GM06990 (cell line): ENCODE data around the gene BICC1.

ENCODE experiments used
- DNase-seq: peaks from one replicate; pipeline ENCODE4 v3.0.0-alpha.2; 2011; ENCODE audit not compliant: insufficient read length; ENCODE audit errors: extremely low read depth
- H3K27me3 ChIP-seq: replicated peaks from 2 replicates; pipeline ENCODE4 v1.6.0; 2011; ENCODE audit warnings: low read length; ENCODE audit not compliant: control insufficient read depth, insufficient read depth
- H3K36me3 ChIP-seq: 2 replicates; pipeline ENCODE4 v1.5.1; 2011; ENCODE audit warnings: low read length; ENCODE audit not compliant: control insufficient read depth, insufficient read depth
- H3K4me3 ChIP-seq: replicated peaks from 2 replicates; pipeline ENCODE4 v1.5.1; 2011; ENCODE audit warnings: low read depth, mild to moderate bottlenecking, control low read depth, low read length
- CTCF ChIP-seq: IDR thresholded peaks from 2 replicates; pipeline ENCODE4 v1.5.1; 2011; ENCODE audit warnings: low read length, control low read depth, mild to moderate bottlenecking, inconsistent platforms; ENCODE audit not compliant: insufficient read depth, poor library complexity, severe bottlenecking

BICC1 gene

GRCh38 chr10:58667658-58668310 is 155.1 kb downstream of the BICC1 start:
- H3K4me3 ChIP-seq = no peak overlapping the region
- H3K27me3 ChIP-seq = no peaks in the 10 kb centered on the region
- no peak for DNase-seq
- TF ChIP-seq CTCF = no peak
- no peaks in the 10 kb centered on the region for H3K36me3 ChIP-seq

- Histone ChIP-seq H3K36me3 (no peaks in the 10 kb centered on the region), H3K27me3 (no peaks in the 10 kb centered on the region), H3K4me3 (no peak overlapping the region)
- DNase-seq = no peak
- TF ChIP-seq CTCF = no peak
Observed at GRCh38 chr10:58672845-58673244, 160.2 kb downstream of the BICC1 start.

- DNase-seq = no peak
- Histone ChIP-seq H3K36me3 (no peaks in the 10 kb centered on the region), H3K27me3 (no peaks in the 10 kb centered on the region), H3K4me3 (no peak overlapping the region)
- no peak for TF ChIP-seq CTCF
Observed at GRCh38 chr10:58674251-58674650, 161.6 kb downstream of the BICC1 start.

GRCh38 chr10:58675321-58675720 is 162.6 kb downstream of the BICC1 start:
- Histone ChIP-seq H3K27me3 (no peaks in the 10 kb centered on the region), H3K4me3 (no peak overlapping the region), H3K36me3 (no peaks in the 10 kb centered on the region)
- DNase-seq = no peak
- TF ChIP-seq CTCF = no peak

- DNase-seq = no peak
- no peak for TF ChIP-seq CTCF
- no peak overlapping the region for H3K4me3 ChIP-seq
- H3K36me3 ChIP-seq = no peaks in the 10 kb centered on the region
- no peaks in the 10 kb centered on the region for H3K27me3 ChIP-seq
Observed at GRCh38 chr10:58691528-58691927, 178.9 kb downstream of the BICC1 start.

- Histone ChIP-seq H3K27me3 (no peaks in the 10 kb centered on the region), H3K36me3 (no peaks in the 10 kb centered on the region), H3K4me3 (no peak overlapping the region)
- DNase-seq = no peak
- TF ChIP-seq CTCF = no peak
Observed at GRCh38 chr10:58693919-58694318, 181.2 kb downstream of the BICC1 start.
